ENCODE results near the gene AKAP12. TPM values are rescaled to one million over a fixed set of nuclear protein-coding genes. Genes with fewer than 3 reads are reported as not detected.

The AKAP12 gene
- total RNA-seq, 1 donor from 2014 or later = 0.69 TPM

- TF ChIP-seq CTCF (IDR thresholded peaks at IDR 0.05) = no peak
- no peak for DNase-seq
- no peaks in the 10 kb centered on the region for H3K36me3 Mint-ChIP-seq (ENCODE audit: low read depth)
- CTCF ChIA-PET = no interaction called here
- POLR2A ChIA-PET = no interaction called here
- H3K27me3 Mint-ChIP-seq = peaks cover 18% of the 10 kb centered on the region
- intact Hi-C loops (cut with micrococcal nuclease) = no loop called here
- no peak overlapping the region for H3K4me3 Mint-ChIP-seq
- H3K27ac Mint-ChIP-seq = no peak overlapping the region
- no peaks in the 10 kb centered on the region for H3K9me3 Mint-ChIP-seq
- ATAC-seq (ENCODE audit: low read depth) = no peak
- no peaks in the 10 kb centered on the region for H3K4me1 Mint-ChIP-seq
These were observed 60.7 kb downstream of the AKAP12 start for GRCh38 chr6:151300267-151300991.

GRCh38 chr6:151301547-151301946, 61.8 kb downstream of the AKAP12 start:
- ChIA-PET CTCF (interaction anchor here (0.6 kb wide), 1 partner anchor 23 kb away, joined by 3 read pairs; no protein-coding TSS in a partner anchor), POLR2A (no interaction called here)
- ATAC-seq (ENCODE audit: low read depth) (no peak), DNase-seq (no peak)
- intact Hi-C loops (cut with micrococcal nuclease) = no loop called here
- no peak for TF ChIP-seq CTCF (IDR thresholded peaks at IDR 0.05)
- Mint-ChIP-seq H3K27ac (no peak overlapping the region), H3K36me3 (ENCODE audit: low read depth) (no peaks in the 10 kb centered on the region), H3K4me1 (no peaks in the 10 kb centered on the region), H3K27me3 (peaks cover 13% of the 10 kb centered on the region), H3K9me3 (no peaks in the 10 kb centered on the region), H3K4me3 (no peak overlapping the region)

DNA sequence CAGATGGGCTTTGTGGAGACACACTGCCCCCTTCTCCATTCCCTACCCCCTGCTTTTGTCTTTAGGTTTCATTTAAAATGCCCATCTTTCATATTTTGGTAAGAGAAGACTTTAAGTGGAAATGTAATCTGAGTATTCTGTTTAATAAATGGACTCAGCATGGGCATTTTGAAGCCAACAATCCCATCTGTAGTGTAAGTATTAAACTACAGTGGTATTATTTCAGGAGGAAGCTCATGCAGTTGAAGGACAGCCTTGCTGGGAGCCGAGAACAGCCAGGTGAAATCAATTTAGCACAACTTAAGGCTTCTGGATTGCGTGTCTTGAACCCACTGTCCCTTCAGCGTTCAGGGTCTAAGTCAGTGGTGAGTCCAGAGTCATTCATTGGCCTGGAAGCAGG, 63.5 kb downstream of the AKAP12 start:
- ChIA-PET POLR2A (no interaction called here), CTCF (no interaction called here)
- intact Hi-C loops (cut with micrococcal nuclease) = no loop called here
- DNase-seq = no peak
- no peaks in the 10 kb centered on the region for H3K9me3 Mint-ChIP-seq
- no peaks in the 10 kb centered on the region for H3K4me1 Mint-ChIP-seq
- peaks cover 9% of the 10 kb centered on the region for H3K27me3 Mint-ChIP-seq
- H3K4me3 Mint-ChIP-seq = no peak overlapping the region
- H3K27ac Mint-ChIP-seq = no peak overlapping the region
- no peak for ATAC-seq (ENCODE audit: low read depth)
- no peak for TF ChIP-seq CTCF (IDR thresholded peaks at IDR 0.05)
- no peaks in the 10 kb centered on the region for H3K36me3 Mint-ChIP-seq (ENCODE audit: low read depth)

- Mint-ChIP-seq H3K27ac (no peak overlapping the region), H3K36me3 (ENCODE audit: low read depth) (no peaks in the 10 kb centered on the region), H3K4me3 (no peak overlapping the region), H3K4me1 (no peaks in the 10 kb centered on the region), H3K9me3 (no peaks in the 10 kb centered on the region), H3K27me3 (peaks cover 5% of the 10 kb centered on the region)
- POLR2A ChIA-PET = no interaction called here
- no peak for TF ChIP-seq CTCF (IDR thresholded peaks at IDR 0.05)
- DNase-seq (no peak), ATAC-seq (ENCODE audit: low read depth) (no peak)
- CTCF ChIA-PET = no interaction called here
- intact Hi-C loops (cut with micrococcal nuclease) = no loop called here
These were observed 66.6 kb downstream of the AKAP12 start for GRCh38 chr6:151306269-151306783.

- no peak for ATAC-seq (ENCODE audit: low read depth)
- intact Hi-C loops (cut with micrococcal nuclease) = no loop called here
- no peak for DNase-seq
- POLR2A ChIA-PET = no interaction called here
- H3K27me3 Mint-ChIP-seq = peaks cover 6% of the 10 kb centered on the region
- no peak overlapping the region for H3K27ac Mint-ChIP-seq
- no peak for TF ChIP-seq CTCF (IDR thresholded peaks at IDR 0.05)
- H3K4me3 Mint-ChIP-seq = no peak overlapping the region
- no peaks in the 10 kb centered on the region for H3K4me1 Mint-ChIP-seq
- no peaks in the 10 kb centered on the region for H3K9me3 Mint-ChIP-seq
- CTCF ChIA-PET = interaction anchor here (2.6 kb wide), 1 partner anchor 17 kb away, joined by 7 read pairs; no protein-coding TSS in a partner anchor
- no peaks in the 10 kb centered on the region for H3K36me3 Mint-ChIP-seq (ENCODE audit: low read depth)
These were observed 67.7 kb downstream of the AKAP12 start for GRCh38 chr6:151307501-151307900.

All from activated B cell treated with CpG ODN at 0.5 μM for 24 hours (primary cell).